Measurements from ENCODE around the gene AARS1.
A peak's percentile ranks its signal among the peaks of the same experiment; 100 is the strongest.
"Not testable (repeated sequence)": the region's sequence is repeated elsewhere in the genome, so short reads cannot be mapped to it uniquely, and the experiment has no call there.

AARS1 gene

DNA sequence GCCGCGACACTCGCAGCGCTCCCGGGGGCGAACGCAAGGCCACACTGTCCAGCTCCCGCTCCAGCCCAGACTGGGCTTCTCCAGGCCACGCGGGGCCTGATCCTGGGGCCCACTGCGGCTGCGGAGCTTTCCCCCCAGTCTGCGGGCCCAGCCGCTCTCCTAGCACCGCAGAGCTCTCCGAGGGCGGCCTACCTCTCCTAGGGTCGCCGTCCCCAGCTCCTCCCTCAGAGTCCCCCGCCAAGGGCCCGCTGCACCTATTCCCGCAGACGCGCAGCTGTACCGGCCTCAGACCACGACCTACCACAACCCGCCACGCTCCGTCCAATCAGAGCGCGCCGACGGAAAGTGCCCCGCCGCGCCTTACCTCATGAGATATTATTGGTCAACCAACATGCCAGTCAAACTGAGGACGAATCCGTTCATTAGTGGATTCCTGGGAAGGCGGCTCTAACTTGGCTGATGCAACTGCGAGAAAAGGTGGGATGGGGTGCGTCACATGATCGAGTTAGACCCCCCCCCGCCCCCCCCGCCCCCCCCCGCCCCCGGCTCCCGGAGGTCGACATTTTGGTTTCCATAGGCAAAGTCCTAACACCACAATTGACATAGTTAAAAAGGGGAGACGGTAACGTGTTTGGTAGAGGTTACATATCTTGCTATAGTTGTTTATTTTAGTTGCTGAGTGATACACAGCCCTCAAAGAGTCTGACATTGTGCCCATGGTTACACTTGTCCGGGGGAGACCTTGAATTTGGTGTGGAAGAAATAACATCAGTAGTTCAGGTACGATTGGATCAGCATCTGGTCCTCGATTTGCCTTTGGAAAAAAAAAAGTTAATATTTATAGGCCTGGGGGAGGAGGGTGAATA lies at the start of gene AARS1:
Gene AARS1, minus strand, starts transcription at position 278 of the 866 bp plus-strand sequence. CDS start 6,743 bp downstream, outside the sequence.
- peak; percentile 84 to 92 for DNase-seq (ENCODE audit: low read depth in 2 of 2)

- no peak for DNase-seq (ENCODE audit: low read depth in 2 of 2)
These were observed 48.5 kb upstream of the AARS1 start for GRCh38 chr16:70337814-70338213.

DNA sequence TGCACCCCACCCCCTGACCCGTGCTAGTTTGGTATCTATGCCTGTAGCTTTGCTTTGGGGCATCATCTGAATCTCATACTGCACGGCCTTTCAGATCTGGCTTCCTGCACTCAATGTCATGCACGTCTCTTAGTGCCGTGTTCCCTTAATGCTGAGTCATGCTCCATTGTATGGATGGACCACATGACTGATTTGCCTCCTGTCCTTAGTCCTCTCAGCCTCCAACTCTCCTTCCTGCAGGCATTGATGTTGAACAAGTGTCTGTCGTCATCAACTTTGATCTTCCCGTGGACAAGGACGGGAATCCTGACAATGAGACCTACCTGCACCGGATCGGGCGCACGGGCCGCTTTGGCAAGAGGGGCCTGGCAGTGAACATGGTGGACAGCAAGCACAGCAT lies 43.4 kb upstream of the AARS1 start:
- not testable (repeated sequence) for DNase-seq (ENCODE audit: low read depth in 2 of 2)

DNA sequence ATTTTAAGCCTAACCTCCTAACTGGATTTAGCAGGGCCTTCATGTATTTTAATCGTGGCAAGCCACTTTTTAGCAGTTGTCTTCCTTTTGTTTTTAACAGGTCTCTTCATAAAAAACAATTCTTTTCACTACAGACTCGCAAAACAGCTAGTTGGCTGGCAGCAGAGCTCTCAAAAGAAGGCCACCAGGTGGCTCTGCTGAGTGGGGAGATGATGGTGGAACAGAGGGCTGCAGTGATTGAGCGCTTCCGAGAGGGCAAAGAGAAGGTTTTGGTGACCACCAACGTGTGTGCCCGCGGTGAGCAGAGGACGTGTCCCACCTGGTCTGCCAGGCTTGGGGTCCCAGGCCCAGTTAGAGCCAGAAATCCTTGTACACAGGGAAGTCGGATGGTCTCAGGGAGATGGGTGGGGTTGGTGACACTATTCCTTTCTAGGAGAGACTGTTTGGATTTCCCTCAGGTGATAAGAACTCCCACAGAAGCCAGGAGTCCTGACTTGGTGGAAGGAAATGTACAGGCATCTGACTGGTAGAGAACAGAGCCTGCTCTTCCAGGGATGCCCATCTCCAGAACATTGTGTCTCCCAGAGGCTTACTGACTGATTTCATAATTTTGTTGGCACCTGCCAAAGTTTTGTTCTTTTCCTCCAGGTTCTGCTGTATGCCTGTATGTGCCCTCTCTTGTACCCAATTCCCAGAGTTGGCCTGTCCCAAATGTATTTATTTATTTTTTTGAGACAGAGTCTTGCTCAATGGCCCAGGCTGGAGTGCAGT lies 42.5 kb upstream of the AARS1 start:
- DNase-seq (ENCODE audit: low read depth in 2 of 2): no peak

GRCh38 chr16:70331091-70331490 lies 41.8 kb upstream of the AARS1 start:
- no peak for DNase-seq (ENCODE audit: low read depth in 2 of 2)

DNA sequence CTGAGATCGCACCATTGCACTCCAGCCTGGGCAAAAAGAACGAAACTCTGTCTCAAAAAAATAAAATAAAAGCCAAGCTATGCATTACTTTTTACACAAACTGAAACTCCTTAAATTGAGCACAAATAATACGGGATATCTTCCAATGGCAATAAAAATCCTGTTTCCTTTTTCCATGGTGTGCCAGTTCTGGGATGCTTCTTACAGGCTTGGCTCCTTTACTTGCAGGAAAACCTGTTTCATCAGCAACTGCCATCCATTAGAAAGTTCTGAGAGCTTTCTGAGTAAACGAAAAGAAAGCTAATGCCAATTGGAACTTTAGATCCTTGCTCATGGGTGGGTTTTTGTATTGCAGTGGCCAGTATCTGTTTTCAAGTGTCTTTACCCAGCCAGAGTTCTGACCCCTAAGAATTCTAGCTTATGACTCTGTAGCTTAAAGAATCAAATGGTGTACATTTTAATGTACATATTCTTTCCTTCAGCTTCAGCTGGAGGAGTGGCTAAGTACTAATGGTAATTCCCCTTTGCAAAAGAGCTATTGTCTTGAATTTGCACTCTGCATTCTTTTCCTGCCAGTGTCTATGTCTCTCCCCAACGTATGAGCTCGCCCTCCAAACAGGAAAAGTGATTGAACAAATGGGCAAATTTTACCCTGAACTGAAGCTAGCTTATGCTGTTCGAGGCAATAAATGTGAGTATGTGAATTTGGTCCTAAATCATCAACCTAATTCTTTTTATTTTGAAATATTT lies 35.9 kb upstream of the AARS1 start:
- no peak for DNase-seq (ENCODE audit: low read depth in 2 of 2)

GRCh38 chr16:70320121-70320520 lies 30.8 kb upstream of the AARS1 start:
- no peak for DNase-seq (ENCODE audit: low read depth in 2 of 2)

- not testable (repeated sequence) for DNase-seq (ENCODE audit: low read depth in 2 of 2)
These were observed 18.4 kb upstream of the AARS1 start for GRCh38 chr16:70307726-70308125.

DNA sequence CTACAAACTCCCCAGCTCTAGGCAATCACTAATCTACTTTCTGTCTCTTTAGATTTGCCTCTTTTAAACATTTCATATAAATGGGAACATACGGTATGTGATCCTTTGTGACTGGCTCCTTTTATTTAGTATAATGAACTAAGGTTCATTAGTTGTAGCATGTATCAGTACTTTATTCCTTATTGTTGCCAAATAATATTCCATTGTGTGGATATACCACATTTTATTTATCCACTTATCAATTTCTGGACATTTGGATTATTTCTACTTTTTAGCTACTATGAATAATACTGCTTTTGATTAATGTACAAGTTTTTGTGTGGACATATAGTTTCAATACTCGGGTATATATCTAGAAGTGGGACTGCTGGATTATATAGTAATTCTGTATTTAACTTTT lies 17.6 kb upstream of the AARS1 start:
- no peak for DNase-seq (ENCODE audit: low read depth in 2 of 2)

- no peak for DNase-seq (ENCODE audit: low read depth in 2 of 2)
These were observed 15.7 kb upstream of the AARS1 start for GRCh38 chr16:70304892-70305448.

- no peak for DNase-seq (ENCODE audit: low read depth in 2 of 2)
These were observed 13.4 kb upstream of the AARS1 start for GRCh38 chr16:70302745-70303144.

DNA sequence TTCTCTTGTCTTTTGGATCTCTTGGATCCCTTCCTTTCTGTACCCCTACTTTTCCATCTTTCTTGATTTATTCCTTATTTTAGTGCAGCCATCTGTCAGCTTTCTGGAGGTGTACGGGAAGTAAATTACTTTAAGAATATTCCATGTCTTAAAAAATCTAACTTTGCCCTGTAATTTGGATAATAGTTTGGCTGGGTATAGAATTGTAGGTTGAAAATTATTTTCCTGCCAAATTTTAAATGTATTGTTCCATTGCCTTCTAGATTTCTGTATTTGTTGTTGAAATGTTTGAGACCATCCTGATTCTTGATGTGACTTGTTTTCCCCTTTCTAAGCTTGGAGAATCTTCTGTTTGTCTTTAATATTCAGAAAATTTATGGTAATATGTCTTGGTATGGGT lies 11.8 kb upstream of the AARS1 start:
- DNase-seq (ENCODE audit: low read depth in 2 of 2): no peak

GRCh38 chr16:70298988-70299938 lies 10.0 kb upstream of the AARS1 start, which contains the start of gene DDX19B:
Gene DDX19B, plus strand, starts transcription at chr16:70299186. Its CDS starts 112 bp downstream, at chr16:70299298.
- peak; percentile 34 to 43 for DNase-seq (ENCODE audit: low read depth in 2 of 2)

GRCh38 chr16:70295634-70296033 lies 6.3 kb upstream of the AARS1 start:
- no peak for DNase-seq (ENCODE audit: low read depth in 2 of 2)

DNA sequence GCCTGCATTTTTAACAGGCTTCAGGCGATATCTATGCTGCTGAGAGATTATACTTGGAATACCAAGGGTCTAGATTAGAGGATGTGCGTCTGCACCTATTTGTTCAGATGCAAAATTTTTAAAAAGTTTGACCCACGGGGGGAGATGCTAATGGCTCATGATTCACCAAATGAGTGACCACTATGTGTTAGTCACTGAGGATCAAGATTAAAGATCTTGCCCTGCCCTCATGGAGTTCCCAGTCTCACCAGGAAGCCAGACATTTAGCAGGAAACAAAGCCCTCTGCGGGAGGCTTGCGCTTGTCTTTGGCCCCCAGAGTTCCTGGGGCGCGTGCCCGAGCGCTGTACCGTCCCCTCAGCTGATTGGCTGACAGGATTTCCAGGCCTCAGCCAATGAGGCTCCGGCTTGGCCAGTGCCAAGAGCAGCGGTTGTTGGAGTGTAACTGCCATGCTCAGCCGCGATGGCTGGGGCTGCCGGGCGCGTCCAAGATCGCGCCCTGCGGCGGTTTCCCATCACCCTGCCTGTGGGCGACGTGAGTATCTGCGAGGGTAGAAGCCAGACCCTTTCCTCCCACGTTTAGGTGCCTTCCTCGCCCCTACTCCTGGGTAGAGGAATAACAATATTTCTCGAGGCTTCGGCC lies 5.2 kb upstream of the AARS1 start:
- no peak for DNase-seq (ENCODE audit: low read depth in 2 of 2)

GRCh38 chr16:70292148-70292547 lies 2.8 kb upstream of the AARS1 start:
- not testable (repeated sequence) for DNase-seq (ENCODE audit: low read depth in 2 of 2)

- DNase-seq (ENCODE audit: low read depth in 2 of 2): no peak
These were observed 1.7 kb upstream of the AARS1 start for GRCh38 chr16:70290949-70291519.

GRCh38 chr16:70287304-70287971 lies 1.9 kb downstream of the AARS1 start:
- DNase-seq (ENCODE audit: low read depth in 2 of 2): not testable (repeated sequence)

- DNase-seq (ENCODE audit: low read depth in 2 of 2): no peak
These were observed 12.9 kb downstream of the AARS1 start for GRCh38 chr16:70276392-70276791.

Data from stimulated activated CD4-positive, alpha-beta T cell treated with anti-CD3 and anti-CD28 coated beads, Interleukin-1b, Interleukin-23, amount 100 ng/mL, for 4 hours (primary cell).